Neural crest cell (in vitro differentiated cells): Measurements from ENCODE around the gene GORASP2. TPM values are rescaled to one million over a fixed set of nuclear protein-coding genes. Genes with fewer than 3 reads are reported as not detected.

Source experiments
- DNase-seq: peaks from one replicate; pipeline ENCODE4 v3.0.0; 2021; ENCODE audit warnings: low read depth, mixed read lengths, low spot score
- H3K27ac Mint-ChIP-seq: one replicate; pipeline ENCODE4 v1.8.0; 2021; ENCODE audit warnings: mild to moderate bottlenecking, mixed read lengths; ENCODE audit not compliant: unreplicated experiment
- H3K27me3 Mint-ChIP-seq: 2 replicates; pipeline ENCODE4 v1.8.0; 2021; ENCODE audit warnings: low read depth, mild to moderate bottlenecking, mixed read lengths
- H3K36me3 Mint-ChIP-seq: 2 replicates; pipeline ENCODE4 v1.8.0; 2021; ENCODE audit warnings: low read depth, mild to moderate bottlenecking, mixed read lengths
- H3K4me1 Mint-ChIP-seq: 2 replicates; pipeline ENCODE4 v1.8.0; 2021; ENCODE audit warnings: mixed read lengths
- H3K4me3 Mint-ChIP-seq: one replicate; pipeline ENCODE4 v1.8.0; 2021; ENCODE audit warnings: mild to moderate bottlenecking, mixed read lengths
- H3K9me3 Mint-ChIP-seq: 2 replicates; pipeline ENCODE4 v1.8.0; 2021; ENCODE audit warnings: mixed read lengths
- total RNA-seq: library from RNA; stranded (reverse); gene quantifications from 2 replicates; pipeline ENCODE4 v1.2.1, GENCODE V29; 2021
- TF ChIP-seq, protein P1 (sequence below): fragments of 200-600 bp; sonication (generic); conservative IDR thresholded peaks from 2 replicates; pipeline ENCODE4 v1.5.0; 2021; ENCODE audit warnings: antibody characterized with exemption, mild to moderate bottlenecking

Gene GORASP2
- total RNA-seq, 1 donor from 2014 or later = 71.4 TPM

DNA sequence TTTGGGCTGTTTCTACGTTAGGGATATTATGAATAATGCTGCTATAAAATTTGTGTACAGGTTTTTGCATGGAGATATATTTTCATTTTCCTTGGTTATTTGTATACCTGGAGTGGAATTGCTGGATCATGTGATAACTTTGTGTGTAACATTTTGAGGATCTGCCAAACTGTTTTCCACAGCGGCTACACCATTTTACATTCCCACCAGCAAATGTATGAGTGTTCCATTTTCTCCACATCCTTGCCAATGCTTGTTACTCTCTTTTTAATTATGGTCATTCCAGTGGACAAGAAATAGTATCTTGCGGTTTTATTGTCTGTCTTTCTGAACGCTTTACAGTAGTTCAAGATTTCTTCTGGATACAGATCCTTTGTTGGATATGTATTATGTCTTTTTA, 13.6 kb downstream of the GORASP2 start:
- no peak for DNase-seq
- no peaks in the 10 kb centered on the region for H3K36me3 Mint-ChIP-seq
- peaks cover 10% of the 10 kb centered on the region for H3K4me1 Mint-ChIP-seq
- no peaks in the 10 kb centered on the region for H3K27me3 Mint-ChIP-seq
- H3K9me3 Mint-ChIP-seq = no peaks in the 10 kb centered on the region
- no peak overlapping the region for H3K4me3 Mint-ChIP-seq
- TF ChIP-seq, protein P1, sequence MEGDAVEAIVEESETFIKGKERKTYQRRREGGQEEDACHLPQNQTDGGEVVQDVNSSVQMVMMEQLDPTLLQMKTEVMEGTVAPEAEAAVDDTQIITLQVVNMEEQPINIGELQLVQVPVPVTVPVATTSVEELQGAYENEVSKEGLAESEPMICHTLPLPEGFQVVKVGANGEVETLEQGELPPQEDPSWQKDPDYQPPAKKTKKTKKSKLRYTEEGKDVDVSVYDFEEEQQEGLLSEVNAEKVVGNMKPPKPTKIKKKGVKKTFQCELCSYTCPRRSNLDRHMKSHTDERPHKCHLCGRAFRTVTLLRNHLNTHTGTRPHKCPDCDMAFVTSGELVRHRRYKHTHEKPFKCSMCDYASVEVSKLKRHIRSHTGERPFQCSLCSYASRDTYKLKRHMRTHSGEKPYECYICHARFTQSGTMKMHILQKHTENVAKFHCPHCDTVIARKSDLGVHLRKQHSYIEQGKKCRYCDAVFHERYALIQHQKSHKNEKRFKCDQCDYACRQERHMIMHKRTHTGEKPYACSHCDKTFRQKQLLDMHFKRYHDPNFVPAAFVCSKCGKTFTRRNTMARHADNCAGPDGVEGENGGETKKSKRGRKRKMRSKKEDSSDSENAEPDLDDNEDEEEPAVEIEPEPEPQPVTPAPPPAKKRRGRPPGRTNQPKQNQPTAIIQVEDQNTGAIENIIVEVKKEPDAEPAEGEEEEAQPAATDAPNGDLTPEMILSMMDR = no peak
- no peak overlapping the region for H3K27ac Mint-ChIP-seq

DNA sequence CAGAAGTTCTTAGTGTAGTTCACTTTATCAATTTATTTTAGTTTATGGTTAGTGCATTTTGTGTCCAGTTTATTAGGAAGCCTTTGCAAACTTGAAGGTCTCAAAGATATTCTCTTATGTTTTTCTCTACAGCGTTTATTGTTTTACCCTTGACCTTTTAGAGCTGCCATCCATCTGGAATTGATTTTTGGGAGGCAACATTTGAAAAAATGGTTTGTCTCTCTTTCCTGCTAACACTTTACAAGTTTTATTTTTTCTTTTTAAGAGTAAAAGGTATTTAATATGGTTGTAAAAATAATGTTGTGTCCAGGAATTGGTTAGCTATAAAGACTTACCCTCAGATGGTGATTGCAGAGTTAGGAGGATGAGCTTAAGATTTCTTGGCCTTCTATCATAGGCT, 14.0 kb downstream of the GORASP2 start:
- no peaks in the 10 kb centered on the region for H3K9me3 Mint-ChIP-seq
- H3K36me3 Mint-ChIP-seq = no peaks in the 10 kb centered on the region
- H3K4me1 Mint-ChIP-seq = peaks cover 10% of the 10 kb centered on the region
- TF ChIP-seq, protein P1 = no peak
- no peak for DNase-seq
- H3K27me3 Mint-ChIP-seq = no peaks in the 10 kb centered on the region
- H3K4me3 Mint-ChIP-seq = no peak overlapping the region
- no peak overlapping the region for H3K27ac Mint-ChIP-seq

DNA sequence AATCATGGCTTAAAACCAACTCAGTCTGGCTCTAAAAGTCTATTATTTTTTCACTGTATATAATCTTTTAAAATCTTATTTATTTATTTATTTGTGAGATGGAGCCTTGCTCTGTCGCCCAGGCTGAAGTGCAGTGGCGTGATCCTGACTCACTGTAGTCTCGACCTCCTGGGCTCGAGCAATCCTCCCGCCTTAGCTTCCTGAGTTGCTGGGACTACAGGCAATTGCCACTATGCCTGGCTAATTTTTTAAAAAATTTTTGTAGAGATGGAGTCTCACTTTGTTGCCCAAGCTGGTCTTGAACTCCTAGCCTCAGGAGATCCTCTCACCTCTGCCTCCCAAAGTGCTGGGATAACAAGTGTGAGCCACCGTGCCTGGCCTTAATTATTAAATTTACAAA, 14.5 kb downstream of the GORASP2 start:
- Mint-ChIP-seq H3K4me3 (no peak overlapping the region), H3K27me3 (no peaks in the 10 kb centered on the region), H3K27ac (no peak overlapping the region), H3K4me1 (peaks cover 10% of the 10 kb centered on the region), H3K36me3 (no peaks in the 10 kb centered on the region), H3K9me3 (no peaks in the 10 kb centered on the region)
- no peak for DNase-seq
- TF ChIP-seq, protein P1 = no peak

DNA sequence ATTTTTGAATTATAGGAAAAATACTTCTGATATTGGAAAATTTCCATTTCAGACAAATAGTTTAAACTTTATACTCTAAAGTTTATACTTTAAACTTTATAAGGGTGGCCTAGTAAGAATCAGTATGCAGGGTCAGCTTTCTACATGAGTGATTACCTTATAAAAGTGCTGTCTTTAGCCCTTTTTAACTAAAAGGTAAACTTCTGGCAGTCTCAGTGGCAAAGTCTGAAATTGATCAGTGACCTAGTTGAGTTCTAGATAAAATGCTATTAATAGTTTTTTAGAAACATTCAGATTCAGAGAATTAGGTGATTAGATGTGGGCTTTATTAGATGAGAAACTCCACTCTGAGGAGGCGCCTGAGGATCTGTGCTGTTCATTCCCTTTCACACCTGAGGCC, 15.5 kb downstream of the GORASP2 start:
- Mint-ChIP-seq H3K36me3 (no peaks in the 10 kb centered on the region), H3K4me1 (peaks cover 10% of the 10 kb centered on the region), H3K27me3 (no peaks in the 10 kb centered on the region), H3K4me3 (no peak overlapping the region), H3K27ac (no peak overlapping the region), H3K9me3 (no peaks in the 10 kb centered on the region)
- DNase-seq = no peak
- TF ChIP-seq, protein P1 = no peak

DNA sequence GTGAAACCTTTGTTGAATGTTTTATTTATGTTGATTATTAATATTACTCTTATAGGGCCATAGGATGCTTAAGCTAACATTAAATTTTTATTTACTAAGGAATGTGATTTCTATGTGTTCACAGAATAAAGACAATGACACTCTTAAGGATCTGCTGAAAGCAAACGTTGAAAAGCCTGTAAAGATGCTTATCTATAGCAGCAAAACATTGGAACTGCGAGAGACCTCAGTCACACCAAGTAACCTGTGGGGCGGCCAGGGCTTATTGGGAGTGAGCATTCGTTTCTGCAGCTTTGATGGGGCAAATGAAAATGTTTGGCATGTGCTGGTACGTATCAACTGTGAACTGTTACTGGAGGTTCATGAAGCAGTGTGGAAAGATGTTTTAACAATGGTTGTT, 20.4 kb downstream of the GORASP2 start:
- Mint-ChIP-seq H3K36me3 (peaks cover 25% of the 10 kb centered on the region), H3K27me3 (no peaks in the 10 kb centered on the region), H3K9me3 (no peaks in the 10 kb centered on the region), H3K4me3 (no peak overlapping the region), H3K27ac (no peak overlapping the region), H3K4me1 (peaks cover 6% of the 10 kb centered on the region)
- no peak for DNase-seq
- TF ChIP-seq, protein P1 = no peak

DNA sequence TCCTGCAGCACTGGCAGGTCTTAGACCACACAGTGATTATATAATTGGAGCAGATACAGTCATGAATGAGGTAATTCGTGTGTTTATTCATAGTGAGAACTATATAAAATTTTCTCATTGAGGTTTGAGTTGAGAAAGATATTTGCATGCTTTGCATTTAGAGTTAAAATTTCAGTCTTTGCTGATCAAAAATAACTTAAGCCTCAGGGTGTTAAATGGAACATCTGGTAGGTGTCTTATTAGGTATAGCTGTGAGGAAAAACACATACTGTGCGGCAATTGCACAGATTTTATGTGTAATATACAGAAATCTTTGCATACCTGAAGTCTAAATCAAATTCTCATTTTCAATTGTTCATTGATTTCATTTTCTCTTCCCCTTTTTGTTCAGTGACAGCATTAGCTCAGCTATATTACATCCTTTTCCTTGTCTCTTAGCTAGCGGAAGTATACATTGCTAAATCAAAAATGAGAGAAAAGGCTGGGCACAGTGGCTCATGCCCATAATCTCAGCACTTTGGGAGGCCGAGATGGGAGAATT, 21.2 kb downstream of the GORASP2 start:
- H3K9me3 Mint-ChIP-seq = no peaks in the 10 kb centered on the region
- no peak overlapping the region for H3K4me3 Mint-ChIP-seq
- no peaks in the 10 kb centered on the region for H3K27me3 Mint-ChIP-seq
- H3K36me3 Mint-ChIP-seq = peaks cover 33% of the 10 kb centered on the region
- TF ChIP-seq, protein P1 = no peak
- no peak for DNase-seq
- no peak overlapping the region for H3K27ac Mint-ChIP-seq
- peaks cover 6% of the 10 kb centered on the region for H3K4me1 Mint-ChIP-seq
